ENCODE measurements around the gene VPS26C. TPM values are rescaled to one million over a fixed set of nuclear protein-coding genes. Genes with fewer than 3 reads are reported as not detected.

Gene VPS26C
- total RNA-seq, 1 experiment from 2014 or later: 62.8 TPM

- TF ChIP-seq AFF4 (CRISPR knock-in tag; IDR thresholded peaks at IDR 0.05; ENCODE audit: borderline replicate concordance) (no peak), ZNF219 (CRISPR knock-in tag; IDR thresholded peaks at IDR 0.05; ENCODE audit: borderline replicate concordance) (peak; percentile 37; the same call in 1 of the 2 replicates), ZMAT4 (CRISPR knock-in tag; IDR thresholded peaks at IDR 0.05) (no peak), E2F4 (CRISPR knock-in tag; IDR thresholded peaks at IDR 0.05; ENCODE audit: borderline replicate concordance, low read depth) (peak; percentile 87), ARID4B (CRISPR knock-in tag; IDR thresholded peaks at IDR 0.05; ENCODE audit: borderline replicate concordance) (peak; percentile 16; the same call in 1 of the 2 replicates), SMAD4 (CRISPR knock-in tag; IDR thresholded peaks at IDR 0.05) (no peak), USF1 (CRISPR knock-in tag; IDR thresholded peaks at IDR 0.05) (no peak), GABPB1 (CRISPR knock-in tag; IDR thresholded peaks at IDR 0.05) (no peak), E2F1 (CRISPR knock-in tag; IDR thresholded peaks at IDR 0.05) (no peak; the same call in 1 of the 2 replicates), TP53 (CRISPR knock-in tag; IDR thresholded peaks at IDR 0.05) (no peak), ZNF396 (CRISPR knock-in tag; IDR thresholded peaks at IDR 0.05; ENCODE audit: borderline replicate concordance) (no peak), KAT7 (CRISPR knock-in tag; IDR thresholded peaks at IDR 0.05; ENCODE audit: borderline replicate concordance) (0 out of 2 replicates have a peak, but pooled peaks have one; percentile 69), ZNF263 (CRISPR knock-in tag; IDR thresholded peaks at IDR 0.05; ENCODE audit: low read depth) (no peak), ZNF425 (CRISPR knock-in tag; conservative IDR thresholded peaks at IDR 0.05) (no peak), ZNF317 (CRISPR knock-in tag; IDR thresholded peaks at IDR 0.05; ENCODE audit: borderline replicate concordance, low read depth) (no peak), ZBTB21 (CRISPR knock-in tag; IDR thresholded peaks at IDR 0.05; ENCODE audit: borderline replicate concordance) (no peak), OVOL2 (CRISPR knock-in tag; IDR thresholded peaks at IDR 0.05; ENCODE audit: borderline replicate concordance) (no peak), MLX (CRISPR knock-in tag; IDR thresholded peaks at IDR 0.05) (no peak), IRF2 (CRISPR knock-in tag; IDR thresholded peaks at IDR 0.05; ENCODE audit: borderline replicate concordance, low read depth) (no peak), TEAD1 (CRISPR knock-in tag; IDR thresholded peaks at IDR 0.05) (no peak), SOX15 (CRISPR knock-in tag; IDR thresholded peaks at IDR 0.05) (no peak), CBFB (CRISPR knock-in tag; IDR thresholded peaks at IDR 0.05; ENCODE audit: low read depth) (no peak), JUN (CRISPR knock-in tag; IDR thresholded peaks at IDR 0.05) (no peak)
These were observed 466 bp downstream of the VPS26C start (continued) for GRCh38 chr21:37266515-37267221.
